ACHN (cell line): ENCODE results near the gene TMEM132E.

Experiments
- DNase-seq: peaks from one replicate; pipeline ENCODE4 v3.0.0-alpha.2; 2015
- in situ Hi-C: cut with HindIII; loops from 2 replicates; pipeline ENCODE4 v1.10.0; 2017; ENCODE audit warnings: low sequenced_read_pairs, low pct_ligation_motif_present, low pct_unique_long_range_greater_than_20kb

The TMEM132E gene

DNA sequence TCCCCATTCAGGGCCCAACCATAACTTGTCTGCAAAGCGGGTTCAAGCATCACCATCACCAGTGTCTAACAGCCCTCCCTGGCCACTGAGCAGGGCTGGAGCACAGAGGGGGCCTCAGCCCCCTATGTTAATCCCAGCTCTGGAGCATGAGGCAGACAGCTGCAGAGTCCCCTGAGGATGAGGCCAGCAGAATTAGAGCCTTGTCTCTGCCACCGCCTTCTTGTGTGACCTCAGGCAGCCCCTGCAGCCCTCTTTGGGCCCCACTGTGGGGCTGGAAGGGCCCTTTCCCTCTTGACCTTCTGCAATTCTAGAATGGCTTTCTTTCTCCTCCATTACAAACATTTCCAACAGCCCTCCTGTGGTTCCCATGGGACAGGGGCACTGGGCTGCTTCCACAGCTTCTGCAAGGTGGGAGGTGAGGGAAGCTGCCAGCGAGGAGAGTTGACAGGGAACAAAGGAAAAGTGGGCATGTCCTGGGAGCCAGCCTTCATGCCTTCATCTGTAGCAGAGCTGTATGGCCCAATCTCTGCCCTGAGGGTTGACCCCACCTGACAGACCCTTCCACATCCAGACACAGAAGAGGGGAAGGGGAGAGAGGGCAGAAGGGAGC, 65.7 kb downstream of the TMEM132E start:
- DNase-seq = no peak
- in situ Hi-C loops = no loop called here

DNA sequence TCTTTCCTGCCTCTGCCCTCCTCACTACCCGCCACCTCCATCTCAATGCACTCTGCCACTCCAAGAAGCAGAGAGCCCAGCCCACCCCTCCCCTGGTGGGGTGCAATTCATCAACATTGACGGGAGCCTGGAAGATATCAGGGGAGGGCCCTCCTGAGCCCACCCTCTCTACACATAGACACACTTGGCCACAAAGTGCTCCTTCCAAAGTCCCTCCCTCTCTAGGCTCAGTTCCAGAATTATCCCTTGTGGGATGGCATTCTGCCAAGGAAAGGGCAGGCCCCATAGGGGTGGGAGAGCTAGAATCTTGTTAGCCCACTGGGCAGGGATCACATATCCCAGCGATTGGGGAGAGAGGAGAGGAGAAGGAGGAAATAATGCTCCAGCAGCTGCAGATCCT, 66.2 kb downstream of the TMEM132E start:
- no peak for DNase-seq
- in situ Hi-C loops = no loop called here

DNA sequence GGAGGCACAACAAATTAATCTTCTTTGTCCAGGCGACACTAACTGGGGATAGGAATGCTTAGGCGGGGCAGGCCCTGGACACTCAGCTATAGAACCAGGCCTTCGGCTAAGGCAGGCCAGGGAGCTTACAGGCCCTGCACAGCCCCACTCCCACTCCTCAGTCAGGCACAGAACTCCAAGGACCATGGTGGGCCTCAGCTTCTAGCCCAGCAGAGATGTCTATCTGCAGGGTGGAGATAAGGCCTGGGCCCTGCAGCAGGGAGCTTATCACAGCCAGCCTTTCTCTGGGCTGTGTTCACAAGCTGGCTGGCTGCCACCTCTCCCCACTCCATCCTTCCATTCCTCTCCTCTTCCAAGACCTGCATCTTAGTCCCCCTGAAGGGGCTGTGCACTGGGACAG, 68.1 kb downstream of the TMEM132E start:
- no peak for DNase-seq
- in situ Hi-C loops = no loop called here

DNA sequence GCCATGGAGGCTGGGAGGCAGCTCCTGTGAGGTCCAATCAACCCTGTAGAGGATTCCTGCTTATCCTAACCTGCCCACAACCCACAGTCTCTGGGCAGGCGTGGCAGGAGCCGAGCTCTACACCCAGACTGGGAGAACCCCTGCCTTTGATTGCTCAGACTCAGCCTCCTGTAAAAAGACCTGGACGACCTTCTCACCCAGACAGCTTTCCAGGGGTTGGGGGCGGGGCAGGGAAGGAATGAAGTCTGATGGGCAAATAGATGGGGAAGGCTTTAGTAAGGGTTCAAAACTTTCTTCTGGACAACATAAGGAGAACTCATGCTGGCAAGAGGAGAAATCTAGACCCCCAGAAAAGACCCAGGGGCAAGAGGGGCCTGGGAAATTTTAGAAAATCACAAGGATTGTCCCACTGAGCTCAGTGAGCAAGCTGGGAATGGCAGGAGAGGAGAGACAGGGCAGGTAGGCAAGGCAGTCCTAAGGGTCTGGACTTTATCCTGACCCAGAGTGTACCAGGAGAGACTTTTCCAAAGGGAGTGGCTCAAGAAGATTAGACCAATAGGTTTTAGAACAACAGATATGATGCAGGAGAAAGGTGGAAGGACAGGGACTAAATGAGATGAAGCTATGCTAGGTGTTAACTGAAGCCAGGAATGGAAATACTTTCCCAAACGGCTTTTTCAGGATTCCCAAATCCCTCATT, 70.8 kb downstream of the TMEM132E start:
- in situ Hi-C loops = no loop called here
- DNase-seq = no peak

DNA sequence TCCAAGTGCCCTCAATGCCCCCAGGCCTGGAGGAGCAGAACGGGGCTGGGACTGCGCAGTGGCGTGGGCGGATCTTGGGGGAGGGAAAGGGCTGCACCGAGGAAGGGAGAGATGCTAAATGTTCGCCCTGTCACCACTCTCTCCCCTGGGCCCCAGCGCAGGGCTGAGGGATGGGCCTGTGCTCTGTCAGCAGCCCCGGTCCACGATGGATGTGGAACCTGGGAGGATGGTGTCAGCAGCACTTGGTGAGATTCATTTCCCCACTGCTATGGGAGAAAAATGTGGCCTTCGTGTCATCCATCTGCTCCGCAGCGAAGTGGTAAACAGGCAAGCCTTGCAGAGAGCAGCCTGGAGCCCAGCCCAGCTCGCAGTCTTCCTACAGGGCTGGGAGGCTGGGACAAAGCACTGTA, 72.0 kb downstream of the TMEM132E start:
- DNase-seq = no peak
- in situ Hi-C loops = no loop called here

DNA sequence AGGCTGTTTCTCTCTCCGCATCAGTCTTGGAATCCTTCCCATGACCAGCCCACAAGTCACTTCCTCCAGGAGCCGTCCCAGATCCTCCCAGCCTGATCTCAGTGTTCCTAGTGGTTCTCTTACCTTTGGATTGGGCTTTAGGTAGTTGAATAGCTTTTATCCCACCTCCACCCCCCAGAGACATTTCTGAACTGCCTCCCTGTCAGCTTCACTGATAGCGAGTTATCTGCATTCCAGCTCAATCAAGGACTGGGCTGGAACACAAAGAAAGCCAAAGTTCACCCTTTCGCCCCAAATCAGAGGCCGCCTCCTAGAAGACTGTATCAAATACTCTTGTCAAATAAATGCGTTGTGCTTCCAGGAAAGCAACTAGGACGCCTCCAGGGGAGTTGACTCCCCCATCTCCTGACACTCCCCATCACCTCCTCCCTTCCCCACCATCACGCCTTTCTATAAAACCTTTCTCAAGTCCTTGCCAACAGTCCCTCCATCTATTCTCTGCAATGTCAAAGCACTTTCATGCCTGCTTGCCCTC, 72.7 kb downstream of the TMEM132E start:
- no peak for DNase-seq
- in situ Hi-C loops = no loop called here

DNA sequence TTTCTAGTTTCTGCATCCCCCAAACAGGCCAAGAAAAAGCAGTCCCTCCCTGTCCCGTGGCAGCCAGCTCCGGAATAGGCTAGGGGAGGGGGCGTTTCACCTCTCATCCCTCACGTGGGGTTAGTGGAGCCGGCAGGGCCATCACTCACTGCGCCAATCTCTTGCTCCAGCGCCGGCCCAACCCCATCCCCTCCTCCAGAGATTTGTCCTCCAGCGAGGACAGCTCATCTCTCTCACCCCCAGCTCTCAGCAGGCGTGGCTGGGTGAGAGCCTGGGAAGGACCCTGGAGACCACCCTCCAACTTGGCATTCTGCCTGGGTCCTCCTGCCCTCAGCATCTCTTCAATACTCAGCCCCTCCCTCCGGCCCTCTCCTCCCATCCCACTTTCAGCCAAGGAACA, 74.1 kb downstream of the TMEM132E start:
- in situ Hi-C loops = no loop called here
- no peak for DNase-seq

DNA sequence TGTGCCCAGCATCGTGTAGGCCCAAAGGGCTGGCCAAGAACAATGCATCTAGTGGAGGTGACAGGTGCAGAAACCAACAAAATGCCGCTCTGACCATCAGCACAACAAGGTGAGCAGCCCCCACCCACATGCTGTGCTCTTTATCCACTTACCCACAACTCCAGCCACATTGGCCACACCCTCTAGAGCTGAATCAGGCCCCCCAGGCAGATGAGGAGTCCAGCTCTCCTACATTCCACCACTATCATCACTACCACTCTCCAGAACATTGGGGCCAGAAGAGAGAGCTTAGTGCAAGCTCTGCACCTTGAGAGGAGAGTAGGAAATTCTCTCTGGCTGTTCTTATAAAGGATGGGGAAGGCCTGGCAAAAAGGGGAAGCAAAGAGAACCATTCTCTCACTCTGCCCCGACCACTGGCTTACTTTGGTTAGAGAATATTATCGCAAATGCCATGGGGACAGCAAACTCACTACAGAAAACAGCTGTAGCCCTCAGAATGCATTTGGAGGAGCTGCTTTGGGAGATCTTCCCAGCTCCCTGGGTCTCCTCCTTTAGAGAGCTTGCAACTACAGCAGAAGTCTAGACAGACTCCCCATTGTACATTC, 75.0 kb downstream of the TMEM132E start:
- no peak for DNase-seq
- in situ Hi-C loops = no loop called here

DNA sequence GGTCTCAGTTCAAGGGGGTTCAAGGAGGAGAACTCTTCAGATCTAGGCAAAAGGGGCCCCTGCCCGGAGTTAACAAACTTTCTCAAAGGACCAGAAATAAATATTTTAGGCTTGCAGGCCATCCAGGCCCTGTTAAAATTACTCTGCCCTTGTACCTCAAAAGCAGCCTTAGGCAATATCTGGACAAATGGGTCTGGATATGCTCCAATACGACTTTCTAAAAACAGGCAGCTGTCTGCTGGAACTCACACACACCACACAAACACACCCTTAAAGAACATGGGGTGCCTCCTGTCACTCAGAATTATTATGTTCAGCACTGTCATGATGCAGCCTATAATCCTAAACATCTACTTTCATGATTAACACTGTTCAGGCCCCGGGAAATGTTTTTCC, 75.5 kb downstream of the TMEM132E start:
- in situ Hi-C loops = no loop called here
- DNase-seq = no peak

DNA sequence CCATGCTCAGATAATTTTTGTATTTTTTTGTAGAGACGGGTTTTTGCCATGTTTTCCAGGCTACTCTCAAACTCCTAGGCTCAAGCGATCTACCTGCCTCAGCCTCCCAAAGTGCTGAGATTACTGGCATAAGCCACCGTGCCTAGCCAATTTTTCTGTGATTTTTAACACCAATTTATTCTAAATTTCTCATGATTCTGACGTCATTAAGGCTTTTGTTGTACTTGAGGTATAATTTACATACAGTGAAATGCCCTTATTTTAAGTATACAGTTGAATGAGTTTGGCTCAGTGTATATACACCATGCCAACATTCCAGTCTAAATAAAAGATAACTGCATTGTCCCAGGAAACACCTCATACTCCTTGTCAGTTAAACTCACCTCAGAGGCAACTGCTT, 77.4 kb downstream of the TMEM132E start:
- in situ Hi-C loops = no loop called here
- no peak for DNase-seq

DNA sequence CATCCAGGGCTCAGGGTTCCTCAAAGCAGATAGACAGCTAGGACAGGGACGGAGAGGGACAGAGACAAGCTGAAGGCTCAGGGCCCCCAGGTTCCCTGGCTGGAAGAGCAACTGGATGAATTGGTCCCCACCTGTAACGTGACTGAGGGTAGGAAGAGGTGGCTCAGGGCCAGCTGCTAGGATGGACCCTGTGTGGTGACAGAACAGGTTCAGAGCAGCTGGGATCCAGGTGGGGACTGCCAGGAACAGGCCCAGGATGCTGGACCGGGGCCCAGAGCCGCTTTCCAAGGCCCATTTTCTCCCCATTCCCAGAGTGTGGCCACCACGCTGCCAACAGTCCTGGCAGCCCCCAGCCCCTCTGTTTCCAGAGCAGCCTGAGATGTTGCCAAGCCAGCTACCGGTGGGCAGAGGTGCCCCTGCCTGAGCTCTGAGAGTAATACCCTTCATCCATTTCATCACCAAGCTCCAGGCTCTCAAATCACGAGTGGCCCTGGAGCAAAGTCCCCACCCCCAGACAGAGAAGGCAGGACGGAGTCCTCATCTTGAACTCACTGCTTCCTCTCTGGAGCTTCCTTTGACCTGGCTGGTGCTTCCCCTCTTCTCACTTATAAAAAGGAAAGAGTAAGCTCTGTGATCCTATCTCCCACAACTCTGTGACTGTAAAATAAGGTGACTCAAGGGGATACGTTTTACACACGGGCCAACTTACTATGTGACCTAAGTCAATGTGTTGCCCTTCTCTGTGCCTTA, 79.6 kb downstream of the TMEM132E start:
- in situ Hi-C loops = no loop called here

DNA sequence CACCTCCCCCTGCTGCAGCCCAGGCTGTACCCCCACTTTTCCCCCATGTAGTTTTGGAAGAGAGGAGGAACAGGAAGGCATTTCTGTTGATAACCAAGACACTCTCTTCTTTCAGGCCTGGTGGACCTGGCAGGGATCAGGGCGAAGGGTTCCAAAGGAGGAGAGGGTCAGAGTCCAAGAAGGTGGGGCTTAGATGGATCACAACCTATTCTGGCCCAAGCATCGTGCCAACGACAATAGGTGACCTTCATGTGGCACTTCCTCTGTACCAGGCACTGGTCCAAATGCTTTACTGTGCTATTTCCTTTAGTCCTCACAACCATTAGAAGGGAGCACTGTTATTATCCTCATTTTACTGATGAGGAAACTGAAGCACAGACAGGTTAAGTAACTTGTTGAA, 84.3 kb downstream of the TMEM132E start:
- no peak for DNase-seq
- in situ Hi-C loops = no loop called here

More for the DNA sequence above, 79.6 kb downstream of the TMEM132E start:
- no peak for DNase-seq

DNA sequence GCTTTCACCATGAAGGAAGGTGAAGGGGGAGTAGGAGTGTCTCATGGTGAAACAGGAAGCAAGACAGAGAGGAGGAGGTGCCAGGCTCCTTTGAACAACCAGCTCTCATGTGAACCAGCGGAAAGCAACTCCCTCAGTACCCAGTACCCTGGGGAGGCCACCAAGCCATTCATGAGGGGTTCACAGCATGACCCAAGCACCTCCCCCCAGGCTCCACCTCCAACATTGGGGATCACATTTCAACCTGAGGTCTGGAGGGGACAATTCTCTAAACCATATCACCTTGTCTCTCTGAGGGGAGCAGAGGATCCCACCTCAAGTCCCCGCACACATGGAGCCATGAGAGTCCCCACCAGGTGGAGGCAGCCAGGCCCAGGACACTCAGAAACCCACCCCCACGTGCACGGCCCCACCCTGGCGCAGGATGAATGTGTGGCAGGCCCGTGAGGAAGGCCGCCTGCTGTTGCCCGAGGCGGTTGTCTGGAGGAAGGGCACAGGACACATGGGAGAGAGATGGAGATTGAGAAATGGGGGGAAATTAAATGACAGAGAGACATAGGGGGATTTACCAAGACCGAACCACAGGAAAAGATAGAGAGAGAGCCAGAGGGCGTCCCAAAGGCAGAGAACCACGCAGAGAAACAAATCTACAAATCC, 85.9 kb downstream of the TMEM132E start:
- in situ Hi-C loops = no loop called here
- DNase-seq = no peak

DNA sequence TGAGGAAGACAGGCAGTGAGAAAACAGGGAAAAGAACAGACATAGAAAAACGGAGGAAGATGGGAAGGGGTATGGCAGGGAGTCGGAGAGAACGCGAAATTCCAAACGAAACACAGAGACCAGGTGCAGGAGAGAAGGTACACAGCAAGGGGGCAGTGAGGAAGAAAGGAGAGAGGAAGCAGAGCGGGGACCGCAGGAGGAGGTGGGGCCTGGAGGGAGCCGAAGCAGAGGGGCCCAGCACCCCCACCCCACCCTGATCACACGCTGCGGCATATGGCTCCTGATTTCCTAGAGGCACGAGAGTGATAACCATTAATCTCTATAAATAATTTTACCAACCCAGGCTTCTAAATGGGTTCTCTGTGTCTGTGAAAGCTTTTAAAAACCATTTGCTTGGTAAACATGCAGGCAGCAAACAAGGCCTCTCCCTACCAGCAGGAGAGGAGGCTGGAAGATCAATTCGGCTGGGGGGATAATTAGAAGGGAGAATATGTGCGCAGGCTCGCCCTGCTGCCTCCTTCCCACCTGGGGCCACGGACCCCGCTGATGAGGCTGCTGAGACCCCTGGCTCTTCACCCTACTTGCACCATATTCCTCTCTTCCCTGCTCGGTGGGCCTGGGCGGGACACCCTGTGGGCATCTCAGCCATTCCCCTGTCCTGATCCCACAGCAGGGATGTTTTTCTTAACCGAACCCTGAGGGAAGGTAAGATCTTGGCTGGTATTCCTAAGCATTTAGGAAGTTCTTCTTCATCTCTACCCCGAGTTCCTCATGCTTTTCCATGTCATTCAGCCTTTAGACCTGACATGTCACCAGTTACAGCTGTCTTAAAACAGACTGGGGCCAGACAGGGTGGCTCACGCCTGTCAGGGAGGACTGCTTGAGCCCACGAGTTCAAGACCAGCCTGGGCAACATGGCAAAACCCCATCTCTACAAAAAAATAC, 86.7 kb downstream of the TMEM132E start:
- in situ Hi-C loops = no loop called here
- DNase-seq = no peak

DNA sequence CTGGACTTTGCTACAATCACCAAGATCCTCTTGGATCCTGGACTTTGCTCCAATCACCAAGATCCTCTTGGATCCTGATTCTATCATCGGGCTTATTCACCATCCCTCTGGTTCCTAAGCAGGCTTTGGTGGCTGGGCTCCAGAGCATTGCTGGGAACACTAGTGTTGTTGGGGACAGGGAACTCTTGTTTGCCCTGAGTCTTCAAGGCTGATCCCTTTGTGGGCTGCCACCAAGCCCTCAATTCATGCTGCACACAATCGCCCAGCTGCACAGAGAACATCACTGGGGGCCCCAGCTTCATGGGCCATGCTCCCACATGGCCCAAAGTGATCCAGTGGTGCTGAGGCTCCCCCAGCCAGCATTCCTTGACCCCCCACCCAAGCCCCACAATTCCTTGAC, 88.3 kb downstream of the TMEM132E start:
- in situ Hi-C loops = no loop called here

DNA sequence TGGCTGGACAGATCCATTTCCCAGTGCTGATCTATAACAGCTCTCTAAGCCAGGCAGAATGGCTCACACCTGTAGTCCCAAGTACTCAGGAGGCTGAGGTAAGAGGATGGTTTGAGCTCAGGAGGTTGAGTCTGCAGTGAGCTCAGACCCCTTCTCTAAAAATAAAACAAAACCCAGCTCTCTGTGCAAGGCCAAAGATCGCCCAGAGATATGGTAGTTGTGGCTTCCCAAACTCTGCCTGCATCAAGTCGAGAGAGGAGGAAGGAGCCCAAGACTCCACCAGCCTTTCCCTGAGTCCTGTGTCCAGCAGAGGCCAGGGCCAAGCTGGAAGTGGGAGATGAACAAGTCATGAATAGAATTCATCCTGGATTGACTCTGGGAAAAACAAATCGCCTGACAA, 88.8 kb downstream of the TMEM132E start:
- in situ Hi-C loops = no loop called here
- DNase-seq = no peak

More for the DNA sequence above, 88.3 kb downstream of the TMEM132E start:
- no peak for DNase-seq

DNA sequence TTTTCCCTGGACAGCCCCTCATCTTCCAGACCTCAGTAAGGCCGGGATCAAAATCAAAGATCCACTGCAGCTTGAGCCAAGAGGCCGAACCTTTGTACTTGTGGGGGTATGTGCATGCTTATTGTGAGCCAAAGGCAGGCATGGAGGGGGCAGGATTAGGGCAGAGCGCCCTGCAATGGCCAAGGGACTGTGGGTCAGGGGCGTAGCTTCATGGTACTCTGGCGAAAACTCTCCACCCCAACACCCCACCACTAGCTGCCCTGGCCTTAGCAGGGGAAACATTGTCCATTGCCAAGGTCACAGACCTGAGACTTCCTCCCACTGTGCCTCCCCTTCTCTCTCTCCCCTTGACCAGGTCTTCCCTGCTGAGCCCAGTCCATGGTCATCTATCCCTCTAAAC, 90.1 kb downstream of the TMEM132E start:
- no peak for DNase-seq
- in situ Hi-C loops = no loop called here

DNA sequence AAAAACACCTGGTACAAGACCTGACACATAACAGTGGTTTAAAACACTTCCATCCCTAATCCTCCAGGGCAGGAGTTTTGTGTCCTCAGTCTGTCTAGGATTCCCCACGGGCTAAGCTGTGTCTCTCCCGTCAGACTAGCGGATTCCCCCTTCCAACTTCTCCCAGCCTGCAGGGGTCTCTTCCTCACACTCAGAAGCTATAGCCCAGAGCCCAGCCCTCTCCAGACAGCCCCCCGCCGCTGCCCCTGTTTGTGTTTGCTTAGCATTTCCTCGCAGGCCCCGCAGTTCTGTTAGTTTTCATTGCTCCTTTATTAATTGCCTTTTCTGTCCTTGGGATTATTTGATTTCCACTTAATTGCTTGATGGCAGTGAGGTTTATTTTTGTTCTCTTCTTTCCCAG, 91.2 kb downstream of the TMEM132E start:
- in situ Hi-C loops = no loop called here
- DNase-seq = no peak
